Liver (tissue), 3 donors: Measurements from ENCODE around the gene IGDCC3.

Experiments used
- FOXA1 ChIP-seq: IDR thresholded peaks from 2 replicates; pipeline ENCODE4 v1.6.1; 2016; ENCODE audit warnings: antibody characterized with exemption
- GABPA ChIP-seq, 2 donors: IDR thresholded peaks in 1 of 2; conservative IDR thresholded peaks in 1 of 2; 2 replicates each; pipeline ENCODE4 v1.6.1; 2016; ENCODE audit warnings: antibody characterized with exemption in 2 of 2, mild to moderate bottlenecking in 1 of 2, moderate library complexity in 1 of 2
- JUND ChIP-seq, 2 donors: IDR thresholded peaks; 2 replicates each; pipeline ENCODE4 v1.6.1; 2016; ENCODE audit warnings: antibody characterized with exemption in 2 of 2
- RAD21 ChIP-seq, 2 donors: IDR thresholded peaks; 2 replicates each; pipeline ENCODE4 v1.6.1; 2016; ENCODE audit warnings: antibody characterized with exemption in 2 of 2, mild to moderate bottlenecking in 2 of 2
- TAF1 ChIP-seq: conservative IDR thresholded peaks from 2 replicates; pipeline ENCODE4 v1.6.1; 2016; ENCODE audit warnings: antibody characterized with exemption, mild to moderate bottlenecking
- YY1 ChIP-seq: IDR thresholded peaks from 2 replicates; pipeline ENCODE4 v1.6.1; 2016; ENCODE audit warnings: antibody characterized with exemption, mild to moderate bottlenecking
- TF ChIP-seq, protein P1 (sequence below): fragments of 150-350 bp; IDR thresholded peaks from 2 replicates; pipeline ENCODE4 v1.5.1; 2017; ENCODE audit warnings: improper control_type of control experiment, low read depth, low read length; ENCODE audit not compliant: missing input control
- TF ChIP-seq, protein P2 (sequence below): IDR thresholded peaks from 2 replicates; pipeline ENCODE4 v1.6.1; 2016; ENCODE audit warnings: antibody characterized with exemption, mild to moderate bottlenecking
- TF ChIP-seq, protein P3 (sequence below): IDR thresholded peaks from 2 replicates; pipeline ENCODE4 v1.6.1; 2016; ENCODE audit warnings: antibody characterized with exemption
- donor health status: healthy.
- donor health status: healthy.

DNA sequence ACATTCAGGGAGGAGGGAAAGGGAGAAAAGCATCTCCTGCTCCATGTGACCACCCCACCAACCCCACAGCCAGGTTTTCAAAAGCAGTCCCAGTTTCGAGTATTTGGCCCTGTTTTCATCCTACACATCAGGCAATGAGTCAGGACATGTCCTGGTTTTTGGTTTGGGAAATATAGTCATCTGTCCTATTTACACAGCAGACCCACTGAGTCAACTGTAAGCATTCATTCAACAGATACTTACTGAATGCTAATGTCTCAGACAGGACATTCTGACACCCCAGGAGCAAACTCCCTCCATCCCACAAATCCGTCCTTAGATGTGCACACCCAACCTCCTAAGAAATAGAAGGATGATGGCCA lies 32.9 kb downstream of the IGDCC3 start:
- no peak for TF ChIP-seq FOXA1
- TF ChIP-seq, protein P1, sequence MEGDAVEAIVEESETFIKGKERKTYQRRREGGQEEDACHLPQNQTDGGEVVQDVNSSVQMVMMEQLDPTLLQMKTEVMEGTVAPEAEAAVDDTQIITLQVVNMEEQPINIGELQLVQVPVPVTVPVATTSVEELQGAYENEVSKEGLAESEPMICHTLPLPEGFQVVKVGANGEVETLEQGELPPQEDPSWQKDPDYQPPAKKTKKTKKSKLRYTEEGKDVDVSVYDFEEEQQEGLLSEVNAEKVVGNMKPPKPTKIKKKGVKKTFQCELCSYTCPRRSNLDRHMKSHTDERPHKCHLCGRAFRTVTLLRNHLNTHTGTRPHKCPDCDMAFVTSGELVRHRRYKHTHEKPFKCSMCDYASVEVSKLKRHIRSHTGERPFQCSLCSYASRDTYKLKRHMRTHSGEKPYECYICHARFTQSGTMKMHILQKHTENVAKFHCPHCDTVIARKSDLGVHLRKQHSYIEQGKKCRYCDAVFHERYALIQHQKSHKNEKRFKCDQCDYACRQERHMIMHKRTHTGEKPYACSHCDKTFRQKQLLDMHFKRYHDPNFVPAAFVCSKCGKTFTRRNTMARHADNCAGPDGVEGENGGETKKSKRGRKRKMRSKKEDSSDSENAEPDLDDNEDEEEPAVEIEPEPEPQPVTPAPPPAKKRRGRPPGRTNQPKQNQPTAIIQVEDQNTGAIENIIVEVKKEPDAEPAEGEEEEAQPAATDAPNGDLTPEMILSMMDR = no peak
- TF ChIP-seq YY1 = no peak
- TF ChIP-seq TAF1 = no peak
- TF ChIP-seq, protein P2, sequence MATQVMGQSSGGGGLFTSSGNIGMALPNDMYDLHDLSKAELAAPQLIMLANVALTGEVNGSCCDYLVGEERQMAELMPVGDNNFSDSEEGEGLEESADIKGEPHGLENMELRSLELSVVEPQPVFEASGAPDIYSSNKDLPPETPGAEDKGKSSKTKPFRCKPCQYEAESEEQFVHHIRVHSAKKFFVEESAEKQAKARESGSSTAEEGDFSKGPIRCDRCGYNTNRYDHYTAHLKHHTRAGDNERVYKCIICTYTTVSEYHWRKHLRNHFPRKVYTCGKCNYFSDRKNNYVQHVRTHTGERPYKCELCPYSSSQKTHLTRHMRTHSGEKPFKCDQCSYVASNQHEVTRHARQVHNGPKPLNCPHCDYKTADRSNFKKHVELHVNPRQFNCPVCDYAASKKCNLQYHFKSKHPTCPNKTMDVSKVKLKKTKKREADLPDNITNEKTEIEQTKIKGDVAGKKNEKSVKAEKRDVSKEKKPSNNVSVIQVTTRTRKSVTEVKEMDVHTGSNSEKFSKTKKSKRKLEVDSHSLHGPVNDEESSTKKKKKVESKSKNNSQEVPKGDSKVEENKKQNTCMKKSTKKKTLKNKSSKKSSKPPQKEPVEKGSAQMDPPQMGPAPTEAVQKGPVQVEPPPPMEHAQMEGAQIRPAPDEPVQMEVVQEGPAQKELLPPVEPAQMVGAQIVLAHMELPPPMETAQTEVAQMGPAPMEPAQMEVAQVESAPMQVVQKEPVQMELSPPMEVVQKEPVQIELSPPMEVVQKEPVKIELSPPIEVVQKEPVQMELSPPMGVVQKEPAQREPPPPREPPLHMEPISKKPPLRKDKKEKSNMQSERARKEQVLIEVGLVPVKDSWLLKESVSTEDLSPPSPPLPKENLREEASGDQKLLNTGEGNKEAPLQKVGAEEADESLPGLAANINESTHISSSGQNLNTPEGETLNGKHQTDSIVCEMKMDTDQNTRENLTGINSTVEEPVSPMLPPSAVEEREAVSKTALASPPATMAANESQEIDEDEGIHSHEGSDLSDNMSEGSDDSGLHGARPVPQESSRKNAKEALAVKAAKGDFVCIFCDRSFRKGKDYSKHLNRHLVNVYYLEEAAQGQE = no peak
- no peak for TF ChIP-seq JUND (IDR thresholded peaks at IDR 0.05)
- TF ChIP-seq GABPA (IDR thresholded peaks at IDR 0.05 in 1 of 2, conservative IDR thresholded peaks at IDR 0.05 in 1 of 2) = no peak
- TF ChIP-seq, protein P3, sequence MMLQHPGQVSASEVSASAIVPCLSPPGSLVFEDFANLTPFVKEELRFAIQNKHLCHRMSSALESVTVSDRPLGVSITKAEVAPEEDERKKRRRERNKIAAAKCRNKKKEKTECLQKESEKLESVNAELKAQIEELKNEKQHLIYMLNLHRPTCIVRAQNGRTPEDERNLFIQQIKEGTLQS = no peak
- no peak for TF ChIP-seq RAD21 (IDR thresholded peaks at IDR 0.05)
